Natural killer cell (primary cell): ENCODE measurements around the gene FOXI2. TPM values are rescaled to one million over a fixed set of nuclear protein-coding genes. Genes with fewer than 3 reads are reported as not detected.

Experiments
- ATAC-seq, 3 donors: fragments of 150-1000 bp in 2 of 3; fragments of 200-7000 bp in 1 of 3; cut with Tn5 transposase; 1 replicate in 1 of 3; 2 replicates in 2 of 3; pipeline ENCODE4 v1.10.0; 2021; ENCODE audit warnings: mild to moderate bottlenecking in 2 of 3, moderate library complexity in 2 of 3
- DNase-seq, 2 donors: peaks; one replicate each; pipeline versions ENCODE4 v3.0.0 to v3.0.0-alpha.2; 2013 to 2021; ENCODE audit warnings: mixed read lengths in 1 of 2
- H3K27ac ChIP-seq: one replicate; pipeline ENCODE4 v1.5.1; 2013; ENCODE audit warnings: mild to moderate bottlenecking, low read length
- H3K27me3 ChIP-seq: one replicate; pipeline ENCODE4 v1.6.1; 2013; ENCODE audit warnings: low read length; ENCODE audit not compliant: control insufficient read depth, insufficient read depth
- H3K36me3 ChIP-seq: one replicate; pipeline ENCODE4 v1.6.1; 2013; ENCODE audit warnings: low read length; ENCODE audit not compliant: control insufficient read depth, insufficient read depth
- H3K4me1 ChIP-seq: one replicate; pipeline ENCODE4 v1.6.1; 2013; ENCODE audit warnings: low read length; ENCODE audit not compliant: control insufficient read depth, insufficient read depth
- H3K4me3 ChIP-seq: one replicate; pipeline ENCODE4 v1.5.1; 2013; ENCODE audit warnings: low read length
- H3K9me3 ChIP-seq: one replicate; pipeline ENCODE4 v1.6.1; 2013; ENCODE audit warnings: low read length; ENCODE audit not compliant: control insufficient read depth, insufficient read depth
- H3K27ac Mint-ChIP-seq, 2 donors: one replicate each; pipeline ENCODE4 v1.8.0; 2022; ENCODE audit warnings: mild to moderate bottlenecking in 2 of 2, mixed read lengths in 2 of 2, moderate library complexity in 1 of 2
- H3K27me3 Mint-ChIP-seq, 2 donors: one replicate each; pipeline ENCODE4 v1.8.0; 2022; ENCODE audit warnings: low read depth in 2 of 2, mixed read lengths in 2 of 2
- H3K36me3 Mint-ChIP-seq: one replicate; pipeline ENCODE4 v1.8.0; 2022; ENCODE audit warnings: mixed read lengths
- H3K4me1 Mint-ChIP-seq, 2 donors: one replicate each; pipeline ENCODE4 v1.8.0; 2022; ENCODE audit warnings: mixed read lengths in 2 of 2
- H3K4me3 Mint-ChIP-seq: one replicate; pipeline ENCODE4 v1.8.0; 2022; ENCODE audit warnings: mild to moderate bottlenecking, moderate library complexity, mixed read lengths
- H3K9me3 Mint-ChIP-seq, 2 donors: one replicate each; pipeline ENCODE4 v1.8.0; 2022; ENCODE audit warnings: mixed read lengths in 2 of 2
- CTCF ChIP-seq: fragments of 200-600 bp; IDR thresholded peaks from one replicate; pipeline ENCODE4 v1.8.0; 2022; ENCODE audit warnings: antibody characterized with exemption
- WGBS: methylation state at CpG from one replicate; pipeline ENCODE4 v1.1.7; 2013; ENCODE audit warnings: missing lambda C conversion rate; ENCODE audit not compliant: insufficient coverage; 5-methylcytosine and 5-hydroxymethylcytosine counted together
- intact Hi-C: fragments of 100-400 bp; cut with micrococcal nuclease; formaldehyde crosslinking; loops from one replicate; pipeline ENCODE4 v1.14.2; 2022
- total RNA-seq, 4 donors: library from RNA; stranded (reverse); fragments of 120-200 nt in 1 of 4; gene quantifications; one replicate each; pipeline versions ENCODE4 v1.2.3 to v1.2.4, GENCODE V29; 2013 to 2022

Gene FOXI2
- total RNA-seq, 3 donors from 2014 or later (not counting 1 experiment from before 2014, with no cell fraction given), result not detected

- 46% methylated on average over 2 of the region's 2 CpGs for WGBS
- no peaks in the 10 kb centered on the region for H3K36me3 ChIP-seq
- Mint-ChIP-seq H3K9me3 (no peaks in the 10 kb centered on the region), H3K36me3 (no peaks in the 10 kb centered on the region), H3K4me3 (no peak overlapping the region), H3K4me1 (no peaks in the 10 kb centered on the region), H3K27ac (no peak overlapping the region), H3K27me3 (peaks cover 3 to 4% of the 10 kb centered on the region in 2 donors)
- TF ChIP-seq CTCF, result no peak
- DNase-seq (no peak), ATAC-seq (no peak)
- no peaks in the 10 kb centered on the region for H3K27me3 ChIP-seq
- H3K4me1 ChIP-seq, result peaks cover 7% of the 10 kb centered on the region
- no peaks in the 10 kb centered on the region for H3K9me3 ChIP-seq
- no peak overlapping the region for H3K27ac ChIP-seq
- no peak overlapping the region for H3K4me3 ChIP-seq
- intact Hi-C loops, result no loop called here
Observed at GRCh38 chr10:127776816-127777215, 39.8 kb downstream of the FOXI2 start.

GRCh38 chr10:127781412-127781811, 44.4 kb downstream of the FOXI2 start:
- Mint-ChIP-seq H3K27ac (no peak overlapping the region), H3K27me3 (peaks cover 6 to 20% of the 10 kb centered on the region in 2 donors), H3K4me3 (no peak overlapping the region), H3K36me3 (no peaks in the 10 kb centered on the region), H3K9me3 (no peaks in the 10 kb centered on the region), H3K4me1 (no peaks in the 10 kb centered on the region)
- no peaks in the 10 kb centered on the region for H3K36me3 ChIP-seq
- no peak for TF ChIP-seq CTCF
- no peak overlapping the region for H3K27ac ChIP-seq
- H3K9me3 ChIP-seq, result no peaks in the 10 kb centered on the region
- ATAC-seq (no peak), DNase-seq (no peak)
- 89% methylated on average over 1 of the region's 1 CpG for WGBS
- no peaks in the 10 kb centered on the region for H3K27me3 ChIP-seq
- no peaks in the 10 kb centered on the region for H3K4me1 ChIP-seq
- intact Hi-C loops, result no loop called here
- H3K4me3 ChIP-seq, result no peak overlapping the region

- H3K27ac Mint-ChIP-seq, result no peak overlapping the region
- TF ChIP-seq CTCF, result no peak
- H3K4me1 Mint-ChIP-seq, result no peaks in the 10 kb centered on the region
- ATAC-seq (no peak), DNase-seq (no peak)
- no peak overlapping the region for H3K4me3 Mint-ChIP-seq
- Histone ChIP-seq H3K4me3 (no peak overlapping the region), H3K27ac (no peak overlapping the region), H3K36me3 (no peaks in the 10 kb centered on the region), H3K9me3 (no peaks in the 10 kb centered on the region), H3K4me1 (peaks cover 3% of the 10 kb centered on the region), H3K27me3 (no peaks in the 10 kb centered on the region)
- H3K36me3 Mint-ChIP-seq, result no peaks in the 10 kb centered on the region
- H3K9me3 Mint-ChIP-seq, result no peaks in the 10 kb centered on the region
- H3K27me3 Mint-ChIP-seq, result peaks cover 10 to 41% of the 10 kb centered on the region in 2 donors
- 100% methylated on average over 2 of the region's 2 CpGs for WGBS
- intact Hi-C loops, result no loop called here
Observed at GRCh38 chr10:127787873-127788272, 50.9 kb downstream of the FOXI2 start.

GRCh38 chr10:127790066-127790624, 53.2 kb downstream of the FOXI2 start:
- H3K9me3 Mint-ChIP-seq, result no peaks in the 10 kb centered on the region
- 12% methylated on average over 7 of the region's 7 CpGs for WGBS
- no peak for DNase-seq
- Histone ChIP-seq H3K9me3 (no peaks in the 10 kb centered on the region), H3K4me1 (peaks cover 3% of the 10 kb centered on the region), H3K36me3 (no peaks in the 10 kb centered on the region), H3K27ac (no peak overlapping the region), H3K4me3 (no peak overlapping the region), H3K27me3 (no peaks in the 10 kb centered on the region)
- H3K4me1 Mint-ChIP-seq, result no peaks in the 10 kb centered on the region
- no peak for TF ChIP-seq CTCF
- no peak overlapping the region for H3K27ac Mint-ChIP-seq
- no peaks in the 10 kb centered on the region for H3K36me3 Mint-ChIP-seq
- H3K4me3 Mint-ChIP-seq, result no peak overlapping the region
- no peak for ATAC-seq
- H3K27me3 Mint-ChIP-seq, result peaks cover 7 to 35% of the 10 kb centered on the region in 2 donors
- intact Hi-C loops, result no loop called here
